IPS-15b (cell line): ENCODE results near the gene NDNF.

Source experiments
- H3K27me3 ChIP-seq: one replicate; pipeline ENCODE4 v1.6.1; 2013; ENCODE audit warnings: low read length; ENCODE audit not compliant: control insufficient read depth, insufficient read depth
- H3K36me3 ChIP-seq: one replicate; pipeline ENCODE4 v1.6.1; 2013; ENCODE audit warnings: low read length; ENCODE audit not compliant: control insufficient read depth, insufficient read depth
- H3K4me1 ChIP-seq: one replicate; pipeline ENCODE4 v1.6.1; 2013; ENCODE audit warnings: mild to moderate bottlenecking, low read length; ENCODE audit not compliant: control insufficient read depth, insufficient read depth
- H3K4me3 ChIP-seq: one replicate; pipeline ENCODE4 v1.5.1; 2013; ENCODE audit warnings: low read depth, low read length
- H3K9ac ChIP-seq: one replicate; pipeline ENCODE4 v1.6.1; 2013; ENCODE audit warnings: low read depth, mild to moderate bottlenecking, low read length
- H3K9me3 ChIP-seq: one replicate; pipeline ENCODE4 v1.6.1; 2013; ENCODE audit warnings: mild to moderate bottlenecking, low read length; ENCODE audit not compliant: control insufficient read depth, insufficient read depth

NDNF gene

GRCh38 chr4:121072224-121073003 is at the start of gene NDNF:
TSS of gene NDNF (minus strand) at chr4:121072535. CDS start at chr4:121045837, 26,698 bp downstream.
- H3K27me3 ChIP-seq, result peaks cover 58% of the 10 kb centered on the region
- no peaks in the 10 kb centered on the region for H3K9me3 ChIP-seq
- no peak within 1 kb of the TSS for H3K9ac ChIP-seq
- H3K4me1 ChIP-seq, result peaks cover 10% of the 10 kb centered on the region
- H3K36me3 ChIP-seq, result no peaks in the 10 kb centered on the region
- H3K4me3 ChIP-seq, result peak within 1 kb of the TSS; percentile 79

- H3K4me1 ChIP-seq, result no peaks in the 10 kb centered on the region
- no peaks in the 10 kb centered on the region for H3K36me3 ChIP-seq
- no peak overlapping the region for H3K9ac ChIP-seq
- H3K4me3 ChIP-seq, result no peak overlapping the region
- H3K9me3 ChIP-seq, result no peaks in the 10 kb centered on the region
- no peaks in the 10 kb centered on the region for H3K27me3 ChIP-seq
These were observed 47.4 kb upstream of the NDNF start for GRCh38 chr4:121119715-121120114.

GRCh38 chr4:121118344-121118743 is 46.0 kb upstream of the NDNF start:
- H3K4me1 ChIP-seq, result no peaks in the 10 kb centered on the region
- no peaks in the 10 kb centered on the region for H3K9me3 ChIP-seq

GRCh38 chr4:121114756-121115155 is 42.4 kb upstream of the NDNF start:
- no peaks in the 10 kb centered on the region for H3K4me1 ChIP-seq
- no peak overlapping the region for H3K9ac ChIP-seq
- H3K4me3 ChIP-seq, result no peak overlapping the region
- no peaks in the 10 kb centered on the region for H3K27me3 ChIP-seq
- no peaks in the 10 kb centered on the region for H3K36me3 ChIP-seq
- H3K9me3 ChIP-seq, result no peaks in the 10 kb centered on the region

More at GRCh38 chr4:121118344-121118743, 46.0 kb upstream of the NDNF start:
- Histone ChIP-seq H3K4me3 (no peak overlapping the region), H3K9ac (no peak overlapping the region), H3K36me3 (no peaks in the 10 kb centered on the region), H3K27me3 (no peaks in the 10 kb centered on the region)

- no peak overlapping the region for H3K9ac ChIP-seq
- no peaks in the 10 kb centered on the region for H3K27me3 ChIP-seq
- no peak overlapping the region for H3K4me3 ChIP-seq
- H3K9me3 ChIP-seq, result no peaks in the 10 kb centered on the region
- no peaks in the 10 kb centered on the region for H3K36me3 ChIP-seq
- H3K4me1 ChIP-seq, result no peaks in the 10 kb centered on the region
These were observed 40.2 kb upstream of the NDNF start for GRCh38 chr4:121112530-121112929.

GRCh38 chr4:121108557-121108956 is 36.2 kb upstream of the NDNF start:
- Histone ChIP-seq H3K9me3 (no peaks in the 10 kb centered on the region), H3K4me1 (no peaks in the 10 kb centered on the region), H3K27me3 (no peaks in the 10 kb centered on the region), H3K4me3 (no peak overlapping the region), H3K36me3 (no peaks in the 10 kb centered on the region), H3K9ac (no peak overlapping the region)

- Histone ChIP-seq H3K4me1 (no peaks in the 10 kb centered on the region), H3K4me3 (no peak overlapping the region), H3K9ac (no peak overlapping the region), H3K36me3 (no peaks in the 10 kb centered on the region), H3K27me3 (no peaks in the 10 kb centered on the region), H3K9me3 (no peaks in the 10 kb centered on the region)
These were observed 35.2 kb upstream of the NDNF start for GRCh38 chr4:121107507-121107906.

GRCh38 chr4:121100093-121100775 is 27.9 kb upstream of the NDNF start:
- no peaks in the 10 kb centered on the region for H3K9me3 ChIP-seq
- no peak overlapping the region for H3K4me3 ChIP-seq
- H3K27me3 ChIP-seq, result no peaks in the 10 kb centered on the region
- H3K36me3 ChIP-seq, result no peaks in the 10 kb centered on the region
- H3K4me1 ChIP-seq, result no peaks in the 10 kb centered on the region
- H3K9ac ChIP-seq, result no peak overlapping the region

GRCh38 chr4:121098266-121098665 is 25.9 kb upstream of the NDNF start:
- H3K36me3 ChIP-seq, result no peaks in the 10 kb centered on the region
- no peak overlapping the region for H3K9ac ChIP-seq
- H3K4me3 ChIP-seq, result no peak overlapping the region
- no peaks in the 10 kb centered on the region for H3K9me3 ChIP-seq
- no peaks in the 10 kb centered on the region for H3K27me3 ChIP-seq
- H3K4me1 ChIP-seq, result no peaks in the 10 kb centered on the region

- no peak overlapping the region for H3K9ac ChIP-seq
These were observed 24.3 kb upstream of the NDNF start for GRCh38 chr4:121096629-121097028.

GRCh38 chr4:121096191-121096590 is 23.9 kb upstream of the NDNF start:
- H3K9ac ChIP-seq, result no peak overlapping the region
- H3K27me3 ChIP-seq, result no peaks in the 10 kb centered on the region
- H3K4me1 ChIP-seq, result no peaks in the 10 kb centered on the region
- no peaks in the 10 kb centered on the region for H3K36me3 ChIP-seq
- no peak overlapping the region for H3K4me3 ChIP-seq
- no peaks in the 10 kb centered on the region for H3K9me3 ChIP-seq

More at GRCh38 chr4:121096629-121097028, 24.3 kb upstream of the NDNF start:
- H3K36me3 ChIP-seq, result no peaks in the 10 kb centered on the region
- H3K27me3 ChIP-seq, result no peaks in the 10 kb centered on the region
- H3K4me3 ChIP-seq, result no peak overlapping the region
- no peaks in the 10 kb centered on the region for H3K4me1 ChIP-seq
- H3K9me3 ChIP-seq, result no peaks in the 10 kb centered on the region
